A673 (cell line): ENCODE measurements around the gene CTLA4. TPM values are rescaled to one million over a fixed set of nuclear protein-coding genes. Genes with fewer than 3 reads are reported as not detected.

ENCODE experiments used
- BruUV-seq: library from RNA; stranded (reverse); fragments of 400-500 nt; replicated peaks from 2 replicates; lab custom pipeline; 2021; lab: Mats Ljungman, UMichigan
- CTCF ChIA-PET: fragments of 300-600 bp; sonication (Branson Sonifier 250); formaldehyde crosslinking; loops from one replicate; lab custom pipeline; 2022; ENCODE audit warnings: antibody characterized with exemption; lab: Charles Lee
- POLR2A ChIA-PET: fragments of 300-600 bp; sonication (Branson Sonifier 250); formaldehyde crosslinking; loops from one replicate; lab custom pipeline; 2022; ENCODE audit warnings: antibody characterized with exemption; ENCODE audit not compliant: low non-redundant PET; lab: Charles Lee
- DNase-seq: peaks from one replicate; pipeline ENCODE4 v3.0.0-alpha.2; 2015; ENCODE audit warnings: low spot score
- H3K27ac ChIP-seq: fragments of 200-600 bp; sonication (generic); 2 replicates; pipeline ENCODE4 v1.5.1; 2016; ENCODE audit warnings: mixed run types, low read depth, mild to moderate bottlenecking, mixed read lengths, antibody characterized with exemption, low read length; ENCODE audit not compliant: poor library complexity, severe bottlenecking
- H3K27me3 ChIP-seq: fragments of 200-600 bp; sonication (generic); replicated peaks from 2 replicates; pipeline ENCODE4 v1.6.1; 2017; ENCODE audit warnings: mixed run types, low read depth, mild to moderate bottlenecking, mixed read lengths, antibody characterized with exemption, low read length; ENCODE audit not compliant: insufficient read depth, poor library complexity
- H3K36me3 ChIP-seq: fragments of 200-600 bp; sonication (generic); 2 replicates; pipeline ENCODE4 v1.6.1; 2016; ENCODE audit warnings: mixed run types, mild to moderate bottlenecking, mixed read lengths, antibody characterized with exemption, low read length; ENCODE audit not compliant: insufficient read depth, poor library complexity, severe bottlenecking
- H3K4me1 ChIP-seq: fragments of 200-600 bp; sonication (generic); 2 replicates; pipeline ENCODE4 v1.6.1; 2017; ENCODE audit warnings: mixed run types, mild to moderate bottlenecking, mixed read lengths, antibody characterized with exemption, low read length; ENCODE audit not compliant: insufficient read depth, poor library complexity, severe bottlenecking
- H3K4me3 ChIP-seq: fragments of 200-600 bp; sonication (generic); 2 replicates; pipeline ENCODE4 v1.5.1; 2016; ENCODE audit warnings: low read depth, mixed run types, mild to moderate bottlenecking, mixed read lengths, low read length; ENCODE audit not compliant: poor library complexity, severe bottlenecking
- H3K9me3 ChIP-seq: fragments of 200-600 bp; sonication (generic); 2 replicates; pipeline ENCODE4 v1.6.1; 2016; ENCODE audit warnings: mixed run types, low read depth, mild to moderate bottlenecking, mixed read lengths, antibody characterized with exemption, low read length; ENCODE audit not compliant: poor library complexity, severe bottlenecking
- CTCF ChIP-seq: fragments of 300-800, 200-600 bp; sonication (generic); conservative IDR thresholded peaks from 2 replicates; pipeline ENCODE4 v1.5.1; 2017; ENCODE audit warnings: low read depth, mild to moderate bottlenecking, antibody characterized with exemption, low read length, moderate library complexity, mixed read lengths
- EZH2 ChIP-seq: fragments of 200-600 bp; sonication (generic); IDR thresholded peaks from 2 replicates; pipeline ENCODE4 v1.6.1; 2017; ENCODE audit warnings: borderline replicate concordance, low read depth, mild to moderate bottlenecking, mixed read lengths, antibody characterized with exemption, low read length; ENCODE audit not compliant: poor library complexity, severe bottlenecking
- intact Hi-C: fragments of 100-400 bp; cut with micrococcal nuclease; formaldehyde crosslinking; loops from one replicate; pipeline ENCODE4 v1.10.0; 2022; ENCODE audit not compliant: unreplicated experiment
- total RNA-seq: library from RNA; stranded (reverse); gene quantifications from 2 replicates; pipeline ENCODE4 v1.2.3, GENCODE V29; 2021

CTLA4 gene
- total RNA-seq, 1 experiment from 2014 or later, result not detected

GRCh38 chr2:203830304-203831055 is 37.1 kb upstream of the CTLA4 start:
- Histone ChIP-seq H3K27me3 (no peaks in the 10 kb centered on the region), H3K9me3 (no peaks in the 10 kb centered on the region), H3K36me3 (no peaks in the 10 kb centered on the region), H3K27ac (no peak overlapping the region), H3K4me1 (no peaks in the 10 kb centered on the region), H3K4me3 (no peak overlapping the region)
- intact Hi-C loops, result no loop called here
- POLR2A ChIA-PET, result no interaction called here
- BruUV-seq, result no TSS peak
- TF ChIP-seq CTCF (no peak), EZH2 (no peak)
- DNase-seq, result no peak
- CTCF ChIA-PET, result no interaction called here

GRCh38 chr2:203835420-203835819 is 32.2 kb upstream of the CTLA4 start:
- H3K36me3 ChIP-seq, result no peaks in the 10 kb centered on the region
- no peaks in the 10 kb centered on the region for H3K27me3 ChIP-seq
- CTCF ChIA-PET, result no interaction called here
- no peak for DNase-seq
- POLR2A ChIA-PET, result no interaction called here
- H3K4me3 ChIP-seq, result no peak overlapping the region
- H3K4me1 ChIP-seq, result no peaks in the 10 kb centered on the region
- BruUV-seq, result no TSS peak
- H3K9me3 ChIP-seq, result no peaks in the 10 kb centered on the region
- intact Hi-C loops, result no loop called here
- H3K27ac ChIP-seq, result no peak overlapping the region
- TF ChIP-seq EZH2, result no peak
- no peak for TF ChIP-seq CTCF

GRCh38 chr2:203835892-203836800 is 31.4 kb upstream of the CTLA4 start:
- H3K4me3 ChIP-seq, result no peak overlapping the region
- no TSS peak for BruUV-seq
- ChIA-PET POLR2A (no interaction called here), CTCF (no interaction called here)
- H3K27me3 ChIP-seq, result no peaks in the 10 kb centered on the region
- no peak for DNase-seq
- no peaks in the 10 kb centered on the region for H3K36me3 ChIP-seq
- no peak overlapping the region for H3K27ac ChIP-seq
- no peak for TF ChIP-seq EZH2
- TF ChIP-seq CTCF, result no peak
- H3K9me3 ChIP-seq, result no peaks in the 10 kb centered on the region
- H3K4me1 ChIP-seq, result no peaks in the 10 kb centered on the region
- intact Hi-C loops, result no loop called here
